ENCODE measurements around the gene TLR4. TPM values are rescaled to one million over a fixed set of nuclear protein-coding genes. Genes with fewer than 3 reads are reported as not detected.

The TLR4 gene
- total and polyA plus RNA-seq, 2 experiments from 2014 or later, result 0.06 to 0.17 TPM

DNA sequence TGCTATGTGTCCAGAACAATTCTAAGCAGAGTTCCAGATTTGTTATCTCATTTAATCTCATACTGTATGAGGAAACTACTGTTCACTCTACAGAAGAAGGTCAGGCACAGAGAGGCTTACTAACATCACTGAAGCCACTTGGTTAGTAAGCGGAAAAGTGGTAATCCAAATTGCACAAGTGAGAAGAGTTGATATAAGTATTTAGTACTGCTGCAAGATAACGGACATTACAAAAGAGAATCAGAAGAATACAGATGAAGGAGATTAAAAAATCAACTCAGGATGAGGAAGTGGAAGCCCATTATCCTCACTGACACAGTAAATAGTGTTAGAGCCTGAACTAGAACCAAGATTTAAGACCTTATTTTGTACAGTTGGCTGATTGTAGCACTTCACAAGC lies 22.3 kb upstream of the TLR4 start:
- Mint-ChIP-seq H3K4me3 (no peak overlapping the region), H3K27me3 (ENCODE audit: insufficient read depth, low read depth, poor library complexity) (no peaks in the 10 kb centered on the region), H3K9me3 (peaks cover 18% of the 10 kb centered on the region), H3K27ac (no peak overlapping the region), H3K4me1 (peaks cover 3% of the 10 kb centered on the region; the same call in 1 of the 3 replicates), H3K36me3 (ENCODE audit: low read depth) (no peaks in the 10 kb centered on the region)
- Histone ChIP-seq H2AFZ (no peak overlapping the region), H4K20me1 (replicated peaks; ENCODE audit: insufficient read depth) (no peaks in the 10 kb centered on the region), H3K9me2 (ENCODE audit: insufficient read depth) (peaks cover 5% of the 10 kb centered on the region; the same call in 1 of the 2 replicates), H3F3A (replicated peaks; ENCODE audit: low read depth) (no peaks in the 10 kb centered on the region), H3K27me3 (ENCODE audit: insufficient read depth) (no peaks in the 10 kb centered on the region), H3K27ac (ENCODE audit: low read depth) (no peak overlapping the region), H3K36me3 (ENCODE audit: insufficient read depth) (no peaks in the 10 kb centered on the region), H3K79me2 (replicated peaks; ENCODE audit: insufficient read depth) (no peaks in the 10 kb centered on the region), H3K4me3 (no peak overlapping the region), H3K4me2 (no peak overlapping the region), H3K4me1 (ENCODE audit: insufficient read depth) (peaks cover 9% of the 10 kb centered on the region)
- DNase-seq (ENCODE audit: low spot score) (no peak), ATAC-seq (no peak)
- TF ChIP-seq JUNB (IDR thresholded peaks at IDR 0.05; ENCODE audit: unreplicated experiment), result no peak
- TF ChIP-seq, protein P1, sequence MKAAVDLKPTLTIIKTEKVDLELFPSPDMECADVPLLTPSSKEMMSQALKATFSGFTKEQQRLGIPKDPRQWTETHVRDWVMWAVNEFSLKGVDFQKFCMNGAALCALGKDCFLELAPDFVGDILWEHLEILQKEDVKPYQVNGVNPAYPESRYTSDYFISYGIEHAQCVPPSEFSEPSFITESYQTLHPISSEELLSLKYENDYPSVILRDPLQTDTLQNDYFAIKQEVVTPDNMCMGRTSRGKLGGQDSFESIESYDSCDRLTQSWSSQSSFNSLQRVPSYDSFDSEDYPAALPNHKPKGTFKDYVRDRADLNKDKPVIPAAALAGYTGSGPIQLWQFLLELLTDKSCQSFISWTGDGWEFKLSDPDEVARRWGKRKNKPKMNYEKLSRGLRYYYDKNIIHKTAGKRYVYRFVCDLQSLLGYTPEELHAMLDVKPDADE (IDR thresholded peaks at IDR 0.05), result no peak
- TF ChIP-seq POLR2AphosphoS5 (IDR thresholded peaks at IDR 0.05; ENCODE audit: low read depth), result no peak
- no peak for TF ChIP-seq ZNF331 (CRISPR knock-in tag; IDR thresholded peaks at IDR 0.05; ENCODE audit: low read depth)
- no peak for TF ChIP-seq REST (IDR thresholded peaks at IDR 0.05; ENCODE audit: unreplicated experiment)
- TF ChIP-seq STAT1 (IDR thresholded peaks at IDR 0.05; ENCODE audit: unreplicated experiment), result no peak
- TF ChIP-seq, protein P2, sequence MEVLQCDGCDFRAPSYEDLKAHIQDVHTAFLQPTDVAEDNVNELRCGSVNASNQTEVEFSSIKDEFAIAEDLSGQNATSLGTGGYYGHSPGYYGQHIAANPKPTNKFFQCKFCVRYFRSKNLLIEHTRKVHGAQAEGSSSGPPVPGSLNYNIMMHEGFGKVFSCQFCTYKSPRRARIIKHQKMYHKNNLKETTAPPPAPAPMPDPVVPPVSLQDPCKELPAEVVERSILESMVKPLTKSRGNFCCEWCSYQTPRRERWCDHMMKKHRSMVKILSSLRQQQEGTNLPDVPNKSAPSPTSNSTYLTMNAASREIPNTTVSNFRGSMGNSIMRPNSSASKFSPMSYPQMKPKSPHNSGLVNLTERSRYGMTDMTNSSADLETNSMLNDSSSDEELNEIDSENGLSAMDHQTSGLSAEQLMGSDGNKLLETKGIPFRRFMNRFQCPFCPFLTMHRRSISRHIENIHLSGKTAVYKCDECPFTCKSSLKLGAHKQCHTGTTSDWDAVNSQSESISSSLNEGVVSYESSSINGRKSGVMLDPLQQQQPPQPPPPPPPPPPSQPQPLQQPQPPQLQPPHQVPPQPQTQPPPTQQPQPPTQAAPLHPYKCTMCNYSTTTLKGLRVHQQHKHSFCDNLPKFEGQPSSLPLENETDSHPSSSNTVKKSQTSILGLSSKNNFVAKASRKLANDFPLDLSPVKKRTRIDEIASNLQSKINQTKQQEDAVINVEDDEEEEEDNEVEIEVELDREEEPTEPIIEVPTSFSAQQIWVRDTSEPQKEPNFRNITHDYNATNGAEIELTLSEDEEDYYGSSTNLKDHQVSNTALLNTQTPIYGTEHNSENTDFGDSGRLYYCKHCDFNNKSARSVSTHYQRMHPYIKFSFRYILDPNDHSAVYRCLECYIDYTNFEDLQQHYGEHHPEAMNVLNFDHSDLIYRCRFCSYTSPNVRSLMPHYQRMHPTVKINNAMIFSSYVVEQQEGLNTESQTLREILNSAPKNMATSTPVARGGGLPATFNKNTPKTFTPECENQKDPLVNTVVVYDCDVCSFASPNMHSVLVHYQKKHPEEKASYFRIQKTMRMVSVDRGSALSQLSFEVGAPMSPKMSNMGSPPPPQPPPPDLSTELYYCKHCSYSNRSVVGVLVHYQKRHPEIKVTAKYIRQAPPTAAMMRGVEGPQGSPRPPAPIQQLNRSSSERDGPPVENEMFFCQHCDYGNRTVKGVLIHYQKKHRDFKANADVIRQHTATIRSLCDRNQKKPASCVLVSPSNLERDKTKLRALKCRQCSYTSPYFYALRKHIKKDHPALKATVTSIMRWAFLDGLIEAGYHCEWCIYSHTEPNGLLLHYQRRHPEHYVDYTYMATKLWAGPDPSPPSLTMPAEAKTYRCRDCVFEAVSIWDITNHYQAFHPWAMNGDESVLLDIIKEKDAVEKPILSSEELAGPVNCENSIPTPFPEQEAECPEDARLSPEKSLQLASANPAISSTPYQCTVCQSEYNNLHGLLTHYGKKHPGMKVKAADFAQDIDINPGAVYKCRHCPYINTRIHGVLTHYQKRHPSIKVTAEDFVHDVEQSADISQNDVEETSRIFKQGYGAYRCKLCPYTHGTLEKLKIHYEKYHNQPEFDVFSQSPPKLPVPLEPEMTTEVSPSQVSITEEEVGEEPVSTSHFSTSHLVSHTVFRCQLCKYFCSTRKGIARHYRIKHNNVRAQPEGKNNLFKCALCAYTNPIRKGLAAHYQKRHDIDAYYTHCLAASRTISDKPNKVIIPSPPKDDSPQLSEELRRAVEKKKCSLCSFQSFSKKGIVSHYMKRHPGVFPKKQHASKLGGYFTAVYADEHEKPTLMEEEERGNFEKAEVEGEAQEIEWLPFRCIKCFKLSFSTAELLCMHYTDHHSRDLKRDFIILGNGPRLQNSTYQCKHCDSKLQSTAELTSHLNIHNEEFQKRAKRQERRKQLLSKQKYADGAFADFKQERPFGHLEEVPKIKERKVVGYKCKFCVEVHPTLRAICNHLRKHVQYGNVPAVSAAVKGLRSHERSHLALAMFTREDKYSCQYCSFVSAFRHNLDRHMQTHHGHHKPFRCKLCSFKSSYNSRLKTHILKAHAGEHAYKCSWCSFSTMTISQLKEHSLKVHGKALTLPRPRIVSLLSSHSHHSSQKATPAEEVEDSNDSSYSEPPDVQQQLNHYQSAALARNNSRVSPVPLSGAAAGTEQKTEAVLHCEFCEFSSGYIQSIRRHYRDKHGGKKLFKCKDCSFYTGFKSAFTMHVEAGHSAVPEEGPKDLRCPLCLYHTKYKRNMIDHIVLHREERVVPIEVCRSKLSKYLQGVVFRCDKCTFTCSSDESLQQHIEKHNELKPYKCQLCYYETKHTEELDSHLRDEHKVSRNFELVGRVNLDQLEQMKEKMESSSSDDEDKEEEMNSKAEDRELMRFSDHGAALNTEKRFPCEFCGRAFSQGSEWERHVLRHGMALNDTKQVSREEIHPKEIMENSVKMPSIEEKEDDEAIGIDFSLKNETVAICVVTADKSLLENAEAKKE (CRISPR knock-in tag; IDR thresholded peaks at IDR 0.05), result no peak
- TF ChIP-seq NANOG (IDR thresholded peaks at IDR 0.05; ENCODE audit: borderline replicate concordance), result no peak
- TF ChIP-seq EZH2 (IDR thresholded peaks at IDR 0.05; ENCODE audit: low read depth, unreplicated experiment), result no peak

Data from GM23338 (cell line).